Caco-2 (cell line): Measurements from ENCODE around the gene EQTN. TPM values are rescaled to one million over a fixed set of nuclear protein-coding genes. Genes with fewer than 3 reads are reported as not detected.

Experiments
- BruUV-seq: library from RNA; stranded (reverse); fragments of 400-500 nt; replicated peaks from 2 replicates; lab custom pipeline; 2021; lab: Mats Ljungman, UMichigan
- CTCF ChIA-PET: fragments of 300-600 bp; sonication (Branson Sonifier 250); formaldehyde crosslinking; loops from one replicate; lab custom pipeline; 2022; ENCODE audit warnings: antibody characterized with exemption; lab: Charles Lee
- POLR2A ChIA-PET: fragments of 300-600 bp; sonication (Branson Sonifier 250); formaldehyde crosslinking; loops from one replicate; lab custom pipeline; 2022; ENCODE audit warnings: antibody characterized with exemption; lab: Charles Lee
- DNase-seq, 2 experiments: peaks; one replicate each; pipeline versions ENCODE4 v3.0.0 to v3.0.0-alpha.2; 2020 to 2022
- H3K27me3 ChIP-seq: replicated peaks from 2 replicates; pipeline ENCODE4 v1.6.0; 2011; ENCODE audit warnings: low read length; ENCODE audit not compliant: control insufficient read depth, insufficient read depth
- H3K36me3 ChIP-seq: 2 replicates; pipeline ENCODE4 v1.5.1; 2011; ENCODE audit warnings: low read length; ENCODE audit not compliant: control insufficient read depth, insufficient read depth
- H3K4me1 ChIP-seq: fragments of 250-450 bp; sonication (Bioruptor Pico); 2 replicates; pipeline ENCODE4 v1.5.1; 2020; ENCODE audit warnings: mild to moderate bottlenecking
- H3K4me3 ChIP-seq: 2 replicates; pipeline ENCODE4 v1.5.1; 2011; ENCODE audit warnings: low read depth, mild to moderate bottlenecking, control low read depth, low read length
- H3K9me3 ChIP-seq: fragments of 250-450 bp; sonication (Bioruptor Pico); 2 replicates; pipeline ENCODE4 v1.5.1; 2020; ENCODE audit warnings: mild to moderate bottlenecking, moderate library complexity
- H3K27ac Mint-ChIP-seq: one replicate; pipeline ENCODE4 v1.8.0; 2022; ENCODE audit warnings: mixed read lengths; ENCODE audit not compliant: unreplicated experiment
- H3K27me3 Mint-ChIP-seq: one replicate; pipeline ENCODE4 v1.8.0; 2022; ENCODE audit warnings: mixed read lengths; ENCODE audit not compliant: insufficient read depth, unreplicated experiment
- H3K36me3 Mint-ChIP-seq: one replicate; pipeline ENCODE4 v1.8.0; 2022; ENCODE audit warnings: mild to moderate bottlenecking, mixed read lengths; ENCODE audit not compliant: insufficient read depth, unreplicated experiment
- H3K4me1 Mint-ChIP-seq: one replicate; pipeline ENCODE4 v1.8.0; 2022; ENCODE audit warnings: low read depth, mixed read lengths; ENCODE audit not compliant: unreplicated experiment
- H3K4me3 Mint-ChIP-seq: one replicate; pipeline ENCODE4 v1.8.0; 2022; ENCODE audit warnings: mild to moderate bottlenecking, moderate library complexity, mixed read lengths; ENCODE audit not compliant: unreplicated experiment
- H3K9me3 Mint-ChIP-seq: one replicate; pipeline ENCODE4 v1.8.0; 2022; ENCODE audit warnings: mixed read lengths; ENCODE audit not compliant: unreplicated experiment
- CTCF ChIP-seq, 2 experiments: fragments of 200-600 bp in 1 of 2; IDR thresholded peaks; 1 replicate in 1 of 2; 2 replicates in 1 of 2; pipeline versions ENCODE4 v1.5.1 to v1.8.0; 2011 to 2022; ENCODE audit warnings: antibody characterized with exemption in 1 of 2, control low read depth in 1 of 2, inconsistent platforms in 1 of 2, low read depth in 1 of 2, low read length in 1 of 2, mild to moderate bottlenecking in 1 of 2, moderate library complexity in 1 of 2; ENCODE audit not compliant: insufficient read depth in 1 of 2, severe bottlenecking in 1 of 2, unreplicated experiment in 1 of 2
- intact Hi-C: fragments of 100-400 bp; cut with micrococcal nuclease; formaldehyde crosslinking; loops from one replicate; pipeline ENCODE4 v1.10.0; 2022; ENCODE audit not compliant: unreplicated experiment
- total RNA-seq: library from RNA; stranded (reverse); gene quantifications from 2 replicates; pipeline ENCODE4 v1.2.3, GENCODE V29; 2022

Gene EQTN
- total RNA-seq, 1 experiment from 2014 or later = not detected

- peak overlapping the region; percentile 53 for H3K4me3 Mint-ChIP-seq
- intact Hi-C loops = no loop called here
- DNase-seq = no peak
- no TSS peak for BruUV-seq
- H3K4me1 Mint-ChIP-seq = no peaks in the 10 kb centered on the region
- H3K36me3 Mint-ChIP-seq = no peaks in the 10 kb centered on the region
- H3K27ac Mint-ChIP-seq = no peak overlapping the region
- no peaks in the 10 kb centered on the region for H3K27me3 Mint-ChIP-seq
- POLR2A ChIA-PET = no interaction called here
- H3K4me3 ChIP-seq = no peak overlapping the region
- CTCF ChIA-PET = no interaction called here
- H3K9me3 Mint-ChIP-seq = no peaks in the 10 kb centered on the region
- no peaks in the 10 kb centered on the region for H3K27me3 ChIP-seq
- no peak for TF ChIP-seq CTCF (IDR thresholded peaks at IDR 0.05; ENCODE audit: insufficient read depth in 1 of 2, low read depth in 1 of 2, low read length in 1 of 2, severe bottlenecking in 1 of 2, unreplicated experiment in 1 of 2)
- H3K4me1 ChIP-seq = no peaks in the 10 kb centered on the region
- H3K36me3 ChIP-seq = no peaks in the 10 kb centered on the region
- no peaks in the 10 kb centered on the region for H3K9me3 ChIP-seq
These were observed 14.7 kb downstream of the EQTN start for GRCh38 chr9:27282269-27282668.

GRCh38 chr9:27280860-27281259 lies 16.1 kb downstream of the EQTN start:
- no peak overlapping the region for H3K4me3 Mint-ChIP-seq
- H3K27ac Mint-ChIP-seq = no peak overlapping the region
- CTCF ChIA-PET = no interaction called here
- POLR2A ChIA-PET = no interaction called here
- Histone ChIP-seq H3K9me3 (no peaks in the 10 kb centered on the region), H3K4me3 (no peak overlapping the region), H3K27me3 (no peaks in the 10 kb centered on the region), H3K4me1 (no peaks in the 10 kb centered on the region), H3K36me3 (no peaks in the 10 kb centered on the region)
- intact Hi-C loops = no loop called here
- H3K4me1 Mint-ChIP-seq = no peaks in the 10 kb centered on the region
- no peaks in the 10 kb centered on the region for H3K36me3 Mint-ChIP-seq
- H3K27me3 Mint-ChIP-seq = no peaks in the 10 kb centered on the region
- no peaks in the 10 kb centered on the region for H3K9me3 Mint-ChIP-seq
- TF ChIP-seq CTCF (IDR thresholded peaks at IDR 0.05; ENCODE audit: insufficient read depth in 1 of 2, low read depth in 1 of 2, low read length in 1 of 2, severe bottlenecking in 1 of 2, unreplicated experiment in 1 of 2) = no peak
- DNase-seq = no peak
- no TSS peak for BruUV-seq

GRCh38 chr9:27280249-27280648 lies 16.7 kb downstream of the EQTN start:
- H3K4me3 Mint-ChIP-seq = no peak overlapping the region
- ChIA-PET POLR2A (no interaction called here), CTCF (no interaction called here)
- Histone ChIP-seq H3K36me3 (no peaks in the 10 kb centered on the region), H3K4me3 (no peak overlapping the region), H3K9me3 (no peaks in the 10 kb centered on the region), H3K27me3 (no peaks in the 10 kb centered on the region), H3K4me1 (no peaks in the 10 kb centered on the region)
- TF ChIP-seq CTCF (IDR thresholded peaks at IDR 0.05; ENCODE audit: insufficient read depth in 1 of 2, low read depth in 1 of 2, low read length in 1 of 2, severe bottlenecking in 1 of 2, unreplicated experiment in 1 of 2) = no peak
- no TSS peak for BruUV-seq
- H3K36me3 Mint-ChIP-seq = no peaks in the 10 kb centered on the region
- H3K4me1 Mint-ChIP-seq = no peaks in the 10 kb centered on the region
- H3K9me3 Mint-ChIP-seq = no peaks in the 10 kb centered on the region
- intact Hi-C loops = no loop called here
- no peak for DNase-seq
- no peak overlapping the region for H3K27ac Mint-ChIP-seq
- no peaks in the 10 kb centered on the region for H3K27me3 Mint-ChIP-seq
